K562 (cell line): ENCODE data around the gene KRT25. TPM values are rescaled to one million over a fixed set of nuclear protein-coding genes. Genes with fewer than 3 reads are reported as not detected.

Source experiments
- CCAR2 ChIP-seq: fragments of 200-400 bp; formaldehyde crosslinking; IDR thresholded peaks from 2 replicates; pipeline ENCODE4 v1.6.1; 2017; ENCODE audit warnings: mild to moderate bottlenecking, low read depth, low read length
- CLOCK ChIP-seq: fragments of 250-450 bp; sonication (Bioruptor Pico); IDR thresholded peaks from 2 replicates; pipeline ENCODE4 v1.4.0; 2020; ENCODE audit warnings: mild to moderate bottlenecking, moderate library complexity, borderline replicate concordance
- CXXC5 ChIP-seq: fragments of 250-450 bp; sonication (Bioruptor Pico); IDR thresholded peaks from 2 replicates; pipeline ENCODE4 v1.8.0; 2022; ENCODE audit warnings: inconsistent platforms, mild to moderate bottlenecking, moderate library complexity
- EP300 ChIP-seq: IDR thresholded peaks from 2 replicates; pipeline ENCODE4 v1.6.1; 2012; ENCODE audit warnings: low read length, improper control_type of control experiment
- GTF2F1 ChIP-seq: IDR thresholded peaks from 2 replicates; pipeline ENCODE4 v1.6.1; 2011; ENCODE audit warnings: low read depth, low read length, improper control_type of control experiment
- HNRNPK ChIP-seq: fragments of 200-400 bp; formaldehyde crosslinking; IDR thresholded peaks from one replicate; pipeline ENCODE4 v1.6.1; 2018; ENCODE audit warnings: mild to moderate bottlenecking, low read depth, low read length; ENCODE audit not compliant: poor library complexity, severe bottlenecking
- HOXB6 ChIP-seq: fragments of 250-450 bp; sonication (Bioruptor Pico); IDR thresholded peaks from 2 replicates; pipeline ENCODE4 v1.5.1; 2022; ENCODE audit warnings: mild to moderate bottlenecking, borderline replicate concordance
- MCM7 ChIP-seq, 2 experiments: fragments of 450-650 bp; IDR thresholded peaks; 2 replicates each; pipeline ENCODE4 v1.6.1; 2016 to 2018
- NFRKB ChIP-seq: fragments of 450-650 bp; IDR thresholded peaks from 2 replicates; pipeline ENCODE4 v1.6.1; 2016; ENCODE audit warnings: low read depth
- OTX1 ChIP-seq: fragments of 450-650 bp; formaldehyde crosslinking; IDR thresholded peaks from 2 replicates; pipeline ENCODE4 v1.4.0; 2022; ENCODE audit warnings: mild to moderate bottlenecking
- PKNOX1 ChIP-seq: fragments of 450-650 bp; IDR thresholded peaks from 2 replicates; pipeline ENCODE4 v1.6.1; 2016
- POLR2G ChIP-seq: fragments of 200-400 bp; formaldehyde crosslinking; IDR thresholded peaks from 2 replicates; pipeline ENCODE4 v1.6.1; 2017; ENCODE audit warnings: low read depth, mild to moderate bottlenecking, antibody characterized with exemption, low read length, moderate library complexity
- SIN3A ChIP-seq, 2 experiments: fragments of 150-350 bp in 1 of 2; IDR thresholded peaks; 2 replicates each; pipeline ENCODE4 v1.6.1; 2011 to 2016; ENCODE audit warnings: borderline replicate concordance in 2 of 2, low read depth in 2 of 2, low read length in 2 of 2, mild to moderate bottlenecking in 2 of 2, moderate library complexity in 2 of 2; ENCODE audit not compliant: control insufficient read depth in 1 of 2
- SMARCA4 ChIP-seq: fragments of 450-650 bp; IDR thresholded peaks from 2 replicates; pipeline ENCODE4 v1.6.1; 2016
- TOE1 ChIP-seq, 2 experiments: fragments of 450-650 bp in 1 of 2; sonication (generic) in 1 of 2; formaldehyde crosslinking in 1 of 2; IDR thresholded peaks; 2 replicates each; pipeline versions ENCODE4 v1.7.1 to v1.8.0; 2016 to 2022; ENCODE audit warnings: borderline replicate concordance in 2 of 2, mild to moderate bottlenecking in 2 of 2, antibody characterized with exemption in 1 of 2, inconsistent platforms in 1 of 2, low read depth in 1 of 2, missing genetic modification reagents in 1 of 2, moderate library complexity in 1 of 2
- ZBTB2 ChIP-seq: fragments of 450-650 bp; IDR thresholded peaks from 2 replicates; pipeline ENCODE4 v1.6.1; 2016; ENCODE audit warnings: antibody characterized with exemption
- ZNF311 ChIP-seq: fragments of 250-450 bp; sonication (Bioruptor Pico); IDR thresholded peaks from 2 replicates; pipeline ENCODE4 v1.4.0; 2020; ENCODE audit warnings: mild to moderate bottlenecking, moderate library complexity
- ZNF584 ChIP-seq: fragments of 200-800 bp; sonication (Bioruptor generic); IDR thresholded peaks from 2 replicates; pipeline ENCODE4 v1.6.1; 2016; ENCODE audit warnings: low read depth, mild to moderate bottlenecking, missing genetic modification characterization, missing compliant biosample characterization
- ZNF707 ChIP-seq: fragments of 250-450 bp; sonication (Bioruptor Pico); conservative IDR thresholded peaks from 2 replicates; pipeline ENCODE4 v1.8.0; 2022; ENCODE audit warnings: inconsistent platforms, mild to moderate bottlenecking, moderate library complexity
- polyA plus RNA-seq, 8 experiments: library from polyadenylated mRNA; depleted of rRNA in 4 of 8; stranded (reverse) in 5 of 8; unstranded in 3 of 8; fragments of >200 nt; fragmentation: Nextera tagmentation in 2 of 8; fragmentation: Illumina TruSeq in 1 of 8; extraction: Ambion mirVana in 2 of 8; extraction: Trizol in 1 of 8; gene quantifications; 2 replicates each; pipeline versions ENCODE4 v1.2.1 to v1.2.3, GENCODE V29; 2011 to 2014; ENCODE audit warnings: inconsistent platforms in 1 of 8, missing spikeins in 1 of 8
- total RNA-seq, 7 experiments: library from RNA; depleted of rRNA in 6 of 7; stranded (reverse); fragments of >200 nt in 6 of 7; fragmentation: Illumina TruSeq in 2 of 7; extraction: Trizol in 2 of 7; gene quantifications; 2 replicates each; pipeline versions ENCODE4 v1.2.1 to v1.2.3, GENCODE V29; 2011 to 2021; ENCODE audit warnings: low replicate concordance in 1 of 7

KRT25 gene
- total and polyA plus RNA-seq, 9 of the 15 experiments (the other 6 are each of a cell fraction or from before 2014, with no cell fraction given), result not detected

- TF ChIP-seq CLOCK (CRISPR knock-in tag) (no peak), ZBTB2 (no peak), NFRKB (no peak), HOXB6 (no peak), OTX1 (CRISPR knock-in tag) (no peak), ZNF311 (no peak), POLR2G (no peak), ZNF707 (CRISPR knock-in tag) (no peak), CXXC5 (CRISPR knock-in tag) (peak; percentile 49), ZNF584 (no peak), GTF2F1 (no peak), PKNOX1 (no peak), MCM7 (IDR thresholded peaks at IDR 0.05) (no peak), HNRNPK (no peak), TOE1 (IDR thresholded peaks at IDR 0.05; ENCODE audit: borderline replicate concordance) (no peak), TOE1 (CRISPR knock-in tag; IDR thresholded peaks at IDR 0.05; ENCODE audit: borderline replicate concordance, low read depth) (no peak), SIN3A (IDR thresholded peaks at IDR 0.05; ENCODE audit: borderline replicate concordance in 2 of 2, control insufficient read depth in 1 of 2, low read depth in 2 of 2, low read length in 2 of 2) (no peak), SMARCA4 (no peak), CCAR2 (no peak), EP300 (no peak)
Measured at GRCh38 chr17:40803617-40804082, 48.5 kb upstream of the KRT25 start (continued).
